ENCODE data around the gene ZBTB1. TPM values are rescaled to one million over a fixed set of nuclear protein-coding genes. Genes with fewer than 3 reads are reported as not detected.

Gene ZBTB1
- total and polyA plus RNA-seq, 2 experiments from 2014 or later, result 28.5 to 31.4 TPM

Other genes starting within 250 kb of the ZBTB1 start
- 0.86 and 1.0 TPM in 2 replicates for gene ESR2, start 210.4 kb upstream of the ZBTB1 start, total RNA-seq
- 0.14 and 0.50 TPM in 2 replicates for gene ESR2, start 210.4 kb upstream of the ZBTB1 start, polyA plus RNA-seq
- 30.7 and 37.8 TPM in 2 replicates for gene MTHFD1, start 116.4 kb upstream of the ZBTB1 start, total RNA-seq
- 63.6 and 73.1 TPM in 2 replicates for gene MTHFD1, start 116.4 kb upstream of the ZBTB1 start, polyA plus RNA-seq
- gene AKAP5, start 39.3 kb upstream of the ZBTB1 start, total RNA-seq, result 0.63 and 1.3 TPM in 2 replicates
- gene AKAP5, start 39.3 kb upstream of the ZBTB1 start, polyA plus RNA-seq, result 0.18 and 0.94 TPM in 2 replicates
- gene ZBTB25, start 932 bp upstream of the ZBTB1 start, total RNA-seq, result 7.5 and 11.3 TPM in 2 replicates
- 13.3 and 20.9 TPM in 2 replicates for gene ZBTB25, start 932 bp upstream of the ZBTB1 start, polyA plus RNA-seq
- 1.1 and 2.4 TPM in 2 replicates for gene HSPA2, start 36.0 kb downstream of the ZBTB1 start, total RNA-seq
- 0.93 and 2.3 TPM in 2 replicates for gene HSPA2, start 36.0 kb downstream of the ZBTB1 start, polyA plus RNA-seq
- gene PPP1R36, start 45.2 kb downstream of the ZBTB1 start, total RNA-seq, result 0.53 TPM in 1 of 2 replicates, not detected in the other
- gene PPP1R36, start 45.2 kb downstream of the ZBTB1 start, polyA plus RNA-seq, result 0.19 and 0.40 TPM in 2 replicates
- gene PLEKHG3, start 199.7 kb downstream of the ZBTB1 start, total RNA-seq, result 54.8 and 72.2 TPM in 2 replicates
- 17.7 and 19.2 TPM in 2 replicates for gene PLEKHG3, start 199.7 kb downstream of the ZBTB1 start, polyA plus RNA-seq

Measured in cardiac muscle cell (in vitro differentiated cells and primary cell).